Panc1 (cell line): ENCODE results near the gene GID8. TPM values are rescaled to one million over a fixed set of nuclear protein-coding genes. Genes with fewer than 3 reads are reported as not detected.

ENCODE experiments used
- ATAC-seq: fragments of 200-7000 bp; cut with Tn5 transposase; 2 replicates; pipeline ENCODE4 v1.9.1; 2020; ENCODE audit warnings: mild to moderate bottlenecking, moderate library complexity
- BruUV-seq: library from RNA; stranded (reverse); fragments of 400-500 nt; replicated peaks from 2 replicates; lab custom pipeline; 2021; lab: Mats Ljungman, UMichigan
- CTCF ChIA-PET: fragments of 300-600 bp; sonication (Branson Sonifier 250); formaldehyde crosslinking; loops from one replicate; lab custom pipeline; 2022; ENCODE audit warnings: antibody characterized with exemption; lab: Charles Lee
- POLR2A ChIA-PET: fragments of 300-600 bp; sonication (Branson Sonifier 250); formaldehyde crosslinking; loops from one replicate; lab custom pipeline; 2022; ENCODE audit warnings: antibody characterized with exemption; lab: Charles Lee
- DNase-seq: peaks from one replicate; pipeline ENCODE4 v3.0.0-alpha.2; 2010; ENCODE audit warnings: low read depth, low spot score
- H3K27ac ChIP-seq: 2 replicates; pipeline ENCODE4 v1.5.1; 2011; ENCODE audit warnings: mild to moderate bottlenecking, low read length, inconsistent platforms
- H3K27me3 ChIP-seq: fragments of 200-500 bp; sonication (Bioruptor generic); 2 replicates; pipeline ENCODE4 v1.6.0; 2014; ENCODE audit warnings: low read length, inconsistent platforms; ENCODE audit not compliant: control insufficient read depth, insufficient read depth
- H3K36me3 ChIP-seq: fragments of 200-500 bp; sonication (Bioruptor generic); 2 replicates; pipeline ENCODE4 v1.5.1; 2014; ENCODE audit warnings: inconsistent platforms, mild to moderate bottlenecking, low read length, moderate library complexity; ENCODE audit not compliant: control insufficient read depth, insufficient read depth
- H3K4me1 ChIP-seq: 2 replicates; pipeline ENCODE4 v1.5.1; 2011; ENCODE audit warnings: inconsistent platforms, mild to moderate bottlenecking, low read length, moderate library complexity; ENCODE audit not compliant: control insufficient read depth, insufficient read depth
- H3K4me3 ChIP-seq, 2 experiments: 2 replicates each; pipeline ENCODE4 v1.5.1; 2011 to 2012; ENCODE audit warnings: low read depth in 2 of 2, low read length in 2 of 2, mild to moderate bottlenecking in 2 of 2, inconsistent platforms in 1 of 2, moderate library complexity in 1 of 2
- H3K9me3 ChIP-seq: fragments of 200-500 bp; sonication (Bioruptor generic); 2 replicates; pipeline ENCODE4 v1.5.1; 2014; ENCODE audit warnings: low read depth, mild to moderate bottlenecking, inconsistent platforms, low read length, moderate library complexity; ENCODE audit not compliant: control insufficient read depth, insufficient read depth
- CTCF ChIP-seq: fragments of 450-650 bp; IDR thresholded peaks from 2 replicates; pipeline ENCODE4 v1.5.1; 2017; ENCODE audit warnings: mild to moderate bottlenecking
- POLR2AphosphoS5 ChIP-seq: IDR thresholded peaks from 2 replicates; pipeline ENCODE4 v1.6.1; 2012; ENCODE audit warnings: mild to moderate bottlenecking, low read depth, low read length, moderate library complexity
- SIN3A ChIP-seq: IDR thresholded peaks from 2 replicates; pipeline ENCODE4 v1.6.1; 2012; ENCODE audit warnings: low read depth, mild to moderate bottlenecking, low read length, moderate library complexity, borderline replicate concordance; ENCODE audit not compliant: insufficient read depth
- TCF7L2 ChIP-seq: IDR thresholded peaks from 2 replicates; pipeline ENCODE4 v1.6.1; 2011; ENCODE audit warnings: mild to moderate bottlenecking, low read depth, low read length, inconsistent platforms
- in situ Hi-C: cut with HindIII; loops from 2 replicates; pipeline ENCODE4 v1.10.0; 2016; ENCODE audit warnings: low sequenced_read_pairs, low pct_unique_long_range_greater_than_20kb
- intact Hi-C: fragments of 100-400 bp; cut with micrococcal nuclease; formaldehyde crosslinking; loops from one replicate; pipeline ENCODE4 v1.10.0; 2022; ENCODE audit not compliant: unreplicated experiment
- total RNA-seq: library from RNA; stranded (reverse); gene quantifications from one replicate; pipeline ENCODE4 v1.2.1, GENCODE V29; 2021; ENCODE audit not compliant: unreplicated experiment
- TF ChIP-seq, protein P1 (sequence below), 2 experiments: IDR thresholded peaks; 2 replicates each; pipeline ENCODE4 v1.6.1; 2011 to 2012; ENCODE audit warnings: low read depth in 2 of 2, control low read depth in 1 of 2, low read length in 1 of 2, mild to moderate bottlenecking in 1 of 2, moderate library complexity in 1 of 2; ENCODE audit not compliant: insufficient read depth in 1 of 2

The GID8 gene
- total RNA-seq, 1 experiment from 2014 or later: 37.3 TPM

DNA sequence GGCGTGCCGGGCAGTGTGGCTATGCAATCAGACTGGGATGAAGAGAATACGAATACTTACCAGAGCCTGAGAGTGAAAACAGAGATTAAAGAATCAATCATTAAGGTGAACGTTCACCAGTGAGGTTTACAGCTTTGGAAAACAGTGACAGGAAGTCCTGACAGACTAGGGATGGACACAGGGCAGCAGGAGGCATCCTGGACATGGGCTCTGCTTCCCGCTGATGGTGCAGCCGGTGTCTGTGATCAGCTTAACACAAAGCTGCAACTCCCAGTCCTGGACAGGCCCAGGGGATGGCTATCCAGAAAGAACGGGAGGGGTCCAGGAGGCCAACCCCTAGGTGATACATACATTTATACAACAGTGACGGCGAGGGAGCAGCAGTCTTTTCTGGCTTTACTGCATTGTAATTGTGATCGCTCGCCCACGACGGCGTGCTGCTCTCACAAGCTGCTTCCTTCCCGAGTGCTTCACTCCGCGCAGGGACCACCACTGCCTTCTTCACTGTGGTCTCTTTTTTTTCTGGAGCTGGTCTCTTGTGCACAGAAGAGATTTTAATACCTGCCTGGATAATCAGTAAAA is 32.3 kb upstream of the GID8 start:
- ChIA-PET CTCF (no interaction called here), POLR2A (no interaction called here)
- Histone ChIP-seq H3K9me3 (no peaks in the 10 kb centered on the region), H3K36me3 (peaks cover 53% of the 10 kb centered on the region), H3K4me3 (no peak overlapping the region), H3K27me3 (no peaks in the 10 kb centered on the region), H3K27ac (no peak overlapping the region), H3K4me1 (peaks cover 10% of the 10 kb centered on the region)
- BruUV-seq: no TSS peak
- no peak for ATAC-seq
- no peak for DNase-seq
- intact Hi-C loops (no loop called here), in situ Hi-C loops (no loop called here)
- TF ChIP-seq POLR2AphosphoS5 (no peak), SIN3A (no peak), TCF7L2 (no peak), CTCF (no peak)
- TF ChIP-seq, protein P1, sequence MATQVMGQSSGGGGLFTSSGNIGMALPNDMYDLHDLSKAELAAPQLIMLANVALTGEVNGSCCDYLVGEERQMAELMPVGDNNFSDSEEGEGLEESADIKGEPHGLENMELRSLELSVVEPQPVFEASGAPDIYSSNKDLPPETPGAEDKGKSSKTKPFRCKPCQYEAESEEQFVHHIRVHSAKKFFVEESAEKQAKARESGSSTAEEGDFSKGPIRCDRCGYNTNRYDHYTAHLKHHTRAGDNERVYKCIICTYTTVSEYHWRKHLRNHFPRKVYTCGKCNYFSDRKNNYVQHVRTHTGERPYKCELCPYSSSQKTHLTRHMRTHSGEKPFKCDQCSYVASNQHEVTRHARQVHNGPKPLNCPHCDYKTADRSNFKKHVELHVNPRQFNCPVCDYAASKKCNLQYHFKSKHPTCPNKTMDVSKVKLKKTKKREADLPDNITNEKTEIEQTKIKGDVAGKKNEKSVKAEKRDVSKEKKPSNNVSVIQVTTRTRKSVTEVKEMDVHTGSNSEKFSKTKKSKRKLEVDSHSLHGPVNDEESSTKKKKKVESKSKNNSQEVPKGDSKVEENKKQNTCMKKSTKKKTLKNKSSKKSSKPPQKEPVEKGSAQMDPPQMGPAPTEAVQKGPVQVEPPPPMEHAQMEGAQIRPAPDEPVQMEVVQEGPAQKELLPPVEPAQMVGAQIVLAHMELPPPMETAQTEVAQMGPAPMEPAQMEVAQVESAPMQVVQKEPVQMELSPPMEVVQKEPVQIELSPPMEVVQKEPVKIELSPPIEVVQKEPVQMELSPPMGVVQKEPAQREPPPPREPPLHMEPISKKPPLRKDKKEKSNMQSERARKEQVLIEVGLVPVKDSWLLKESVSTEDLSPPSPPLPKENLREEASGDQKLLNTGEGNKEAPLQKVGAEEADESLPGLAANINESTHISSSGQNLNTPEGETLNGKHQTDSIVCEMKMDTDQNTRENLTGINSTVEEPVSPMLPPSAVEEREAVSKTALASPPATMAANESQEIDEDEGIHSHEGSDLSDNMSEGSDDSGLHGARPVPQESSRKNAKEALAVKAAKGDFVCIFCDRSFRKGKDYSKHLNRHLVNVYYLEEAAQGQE (IDR thresholded peaks at IDR 0.05; ENCODE audit: insufficient read depth in 1 of 2, low read depth in 2 of 2, low read length in 1 of 2): no peak

- ATAC-seq (no peak), DNase-seq (no peak)
- peaks cover 53% of the 10 kb centered on the region for H3K36me3 ChIP-seq
- ChIA-PET POLR2A (no interaction called here), CTCF (interaction anchor here (1.1 kb wide), 1 partner anchor 13 kb away, joined by 3 read pairs; no protein-coding TSS in a partner anchor)
- peaks cover 5% of the 10 kb centered on the region; the same call in 1 of the 2 replicates for H3K4me1 ChIP-seq
- BruUV-seq: no TSS peak
- H3K4me3 ChIP-seq: no peak overlapping the region
- no peak overlapping the region for H3K27ac ChIP-seq
- no peaks in the 10 kb centered on the region for H3K9me3 ChIP-seq
- intact Hi-C loops: no loop called here
- H3K27me3 ChIP-seq: no peaks in the 10 kb centered on the region
- TF ChIP-seq SIN3A: no peak
- no peak for TF ChIP-seq TCF7L2
- TF ChIP-seq, protein P1 (IDR thresholded peaks at IDR 0.05; ENCODE audit: insufficient read depth in 1 of 2, low read depth in 2 of 2, low read length in 1 of 2): no peak
- TF ChIP-seq POLR2AphosphoS5: no peak
- no peak for TF ChIP-seq CTCF
- in situ Hi-C loops: no loop called here
These were observed 31.7 kb upstream of the GID8 start for GRCh38 chr20:62906209-62906608.
